ENCODE measurements around the gene CXCR1. TPM values are rescaled to one million over a fixed set of nuclear protein-coding genes. Genes with fewer than 3 reads are reported as not detected.

Gene CXCR1
- total and polyA plus RNA-seq, 8 donors = 0.03 to 0.87 (median 0.53) TPM; not detected in 2

- H3K9me3 ChIP-seq = no peaks in the 10 kb centered on the region
- H3K36me3 ChIP-seq = no peaks in the 10 kb centered on the region
- H3K27ac ChIP-seq = no peak overlapping the region
- no peak overlapping the region for H3K4me3 ChIP-seq
- no peak for DNase-seq
- no peaks in the 10 kb centered on the region for H3K27me3 ChIP-seq
- no peaks in the 10 kb centered on the region for H3K4me1 ChIP-seq
- intact Hi-C loops (cut with DNase I; ENCODE audit: low total_unique reads) = no loop called here
- TF ChIP-seq POLR2AphosphoS5 (IDR thresholded peaks at IDR 0.05) (no peak), CTCF (IDR thresholded peaks at IDR 0.05) (no peak), EP300 (IDR thresholded peaks at IDR 0.05) (no peak), POLR2A (IDR thresholded peaks at IDR 0.05) (no peak)
- WGBS, 5 donors = 79 to 90% (median 85%) methylated on average over 3 of the region's 3 CpGs
Measured at GRCh38 chr2:218202266-218202665, 35.5 kb upstream of the CXCR1 start.

DNA sequence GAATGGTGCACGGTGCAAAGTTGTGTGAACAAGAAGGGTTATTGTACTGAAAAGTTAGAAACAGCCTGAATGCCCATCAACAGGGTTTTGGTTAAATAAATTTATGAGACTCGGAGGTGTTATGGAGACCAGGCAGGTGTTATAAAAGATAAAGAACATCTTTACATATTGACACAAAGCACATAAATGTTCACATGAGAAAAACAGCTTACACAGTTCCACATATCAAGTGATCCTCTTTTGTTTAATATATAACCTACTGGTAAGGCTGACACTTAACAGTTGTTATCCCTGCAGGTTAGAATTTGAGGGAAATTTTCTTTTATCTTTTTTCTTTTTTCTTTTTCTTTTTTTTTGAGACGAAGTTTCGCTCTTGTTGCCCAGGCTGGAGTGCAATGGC lies 30.2 kb upstream of the CXCR1 start:
- H3K4me3 ChIP-seq = no peak overlapping the region
- no peaks in the 10 kb centered on the region for H3K27me3 ChIP-seq
- 73 to 79% (median 76%) methylated on average over 4 of the region's 4 CpGs for WGBS, 5 donors
- TF ChIP-seq POLR2A (IDR thresholded peaks at IDR 0.05) (no peak), POLR2AphosphoS5 (IDR thresholded peaks at IDR 0.05) (no peak), CTCF (IDR thresholded peaks at IDR 0.05) (no peak), EP300 (IDR thresholded peaks at IDR 0.05) (no peak)
- intact Hi-C loops (cut with DNase I; ENCODE audit: low total_unique reads) = no loop called here
- no peaks in the 10 kb centered on the region for H3K36me3 ChIP-seq
- no peak for DNase-seq
- no peak overlapping the region for H3K27ac ChIP-seq
- H3K4me1 ChIP-seq = peaks cover 0 to 17% (median 5%) of the 10 kb centered on the region in 4 donors
- H3K9me3 ChIP-seq = no peaks in the 10 kb centered on the region

- DNase-seq = no peak
- Histone ChIP-seq H3K4me3 (no peak overlapping the region), H3K4me1 (peaks cover 0 to 20% (median 6%) of the 10 kb centered on the region in 4 donors), H3K9me3 (no peaks in the 10 kb centered on the region), H3K36me3 (no peaks in the 10 kb centered on the region), H3K27ac (no peak overlapping the region), H3K27me3 (no peaks in the 10 kb centered on the region)
- 91 to 96% (median 95%) methylated on average over 3 of the region's 3 CpGs for WGBS, 5 donors
- intact Hi-C loops (cut with DNase I; ENCODE audit: low total_unique reads) = no loop called here
- TF ChIP-seq POLR2AphosphoS5 (IDR thresholded peaks at IDR 0.05) = no peak
Measured at GRCh38 chr2:218194880-218195279, 28.1 kb upstream of the CXCR1 start.

DNA sequence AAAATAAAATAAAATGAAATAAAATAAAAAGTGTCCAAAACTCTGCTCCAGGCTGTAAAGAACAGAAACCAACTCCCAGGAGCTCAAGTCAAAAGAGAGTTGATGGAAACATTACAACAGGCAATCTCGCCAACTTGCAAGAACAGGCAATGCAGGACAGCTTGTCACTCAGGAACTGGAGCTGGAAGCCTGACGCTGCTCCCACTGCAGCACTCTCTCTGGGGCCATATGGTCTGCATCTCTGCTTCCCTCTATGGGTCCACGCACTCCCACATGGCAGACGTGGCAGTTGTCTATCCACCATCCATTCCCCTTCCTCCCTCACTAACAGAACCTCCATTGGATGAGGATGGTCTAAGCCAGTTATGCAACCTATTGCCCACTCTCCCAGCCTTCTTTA lies 26.9 kb upstream of the CXCR1 start:
- no peak for DNase-seq
- Histone ChIP-seq H3K27me3 (no peaks in the 10 kb centered on the region), H3K4me1 (peaks cover 0 to 22% (median 6%) of the 10 kb centered on the region in 4 donors), H3K36me3 (no peaks in the 10 kb centered on the region), H3K4me3 (no peak overlapping the region), H3K27ac (no peak overlapping the region), H3K9me3 (no peaks in the 10 kb centered on the region)
- 89 to 94% (median 92%) methylated on average over 4 of the region's 4 CpGs for whole genome bisulfite sequencing, 5 donors
- intact Hi-C loops (cut with DNase I; ENCODE audit: low total_unique reads) = no loop called here
- TF ChIP-seq POLR2AphosphoS5 (IDR thresholded peaks at IDR 0.05) = no peak
- no peak for TF ChIP-seq POLR2A (IDR thresholded peaks at IDR 0.05)
- no peak for TF ChIP-seq EP300 (IDR thresholded peaks at IDR 0.05)
- no peak for TF ChIP-seq CTCF (IDR thresholded peaks at IDR 0.05)

DNA sequence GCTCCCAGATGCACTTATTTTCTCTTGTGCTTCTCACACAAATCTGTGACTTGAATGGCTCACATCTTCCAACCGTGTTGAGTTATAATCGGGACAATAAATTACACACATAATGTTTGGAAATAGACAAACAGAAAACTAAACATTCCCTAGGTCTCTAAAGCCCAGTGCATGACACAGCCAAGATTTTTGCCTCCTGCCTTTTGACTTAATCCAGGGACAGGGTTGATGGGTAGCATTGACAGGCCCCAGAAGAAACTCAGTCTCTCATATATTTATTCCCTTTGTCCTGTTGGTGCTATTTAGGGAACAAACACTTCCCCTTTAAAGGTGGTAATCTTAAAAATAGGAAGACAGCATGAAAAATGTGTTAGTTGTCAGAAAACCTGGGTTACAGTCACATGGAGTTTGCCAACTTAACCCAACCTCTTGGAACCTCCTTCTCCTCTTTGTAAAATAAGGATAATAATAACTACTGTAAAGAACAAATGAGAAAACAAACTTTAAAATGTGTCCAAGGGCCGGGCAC lies 26.2 kb upstream of the CXCR1 start:
- Histone ChIP-seq H3K36me3 (no peaks in the 10 kb centered on the region), H3K9me3 (no peaks in the 10 kb centered on the region), H3K27me3 (no peaks in the 10 kb centered on the region), H3K4me1 (peaks cover 0 to 29% (median 12%) of the 10 kb centered on the region in 4 donors), H3K27ac (no peak overlapping the region), H3K4me3 (no peak overlapping the region)
- TF ChIP-seq CTCF (IDR thresholded peaks at IDR 0.05) = no peak
- TF ChIP-seq EP300 (IDR thresholded peaks at IDR 0.05) = no peak
- no peak for TF ChIP-seq POLR2AphosphoS5 (IDR thresholded peaks at IDR 0.05)
- no peak for TF ChIP-seq POLR2A (IDR thresholded peaks at IDR 0.05)
- WGBS, 5 donors = 47 to 60% (median 53%) methylated on average over 3 of the region's 3 CpGs
- intact Hi-C loops (cut with DNase I; ENCODE audit: low total_unique reads) = no loop called here
- no peak for DNase-seq
